K562 (cell line): ENCODE data around the gene COX5A. TPM values are rescaled to one million over a fixed set of nuclear protein-coding genes. Genes with fewer than 3 reads are reported as not detected.
A peak's percentile ranks its signal among the peaks of the same experiment; 100 is the strongest.

Experiments used
- BHLHE40 ChIP-seq: IDR thresholded peaks from 2 replicates; pipeline ENCODE4 v1.6.1; 2011; ENCODE audit warnings: low read length, improper control_type of control experiment
- CEBPG ChIP-seq, 3 experiments: fragments of 200-800 bp in 1 of 3; sonication (Bioruptor generic) in 1 of 3; sonication (generic) in 1 of 3; formaldehyde crosslinking in 1 of 3; IDR thresholded peaks in 2 of 3; conservative IDR thresholded peaks in 1 of 3; 2 replicates each; pipeline versions ENCODE4 v1.6.1 to v1.8.0; 2016 to 2022; ENCODE audit warnings: missing compliant biosample characterization in 2 of 3, missing genetic modification characterization in 2 of 3, mild to moderate bottlenecking in 1 of 3, missing genetic modification reagents in 1 of 3
- EP400 ChIP-seq: fragments of 450-650 bp; IDR thresholded peaks from 2 replicates; pipeline ENCODE4 v1.6.1; 2017; ENCODE audit warnings: antibody characterized with exemption, mild to moderate bottlenecking, moderate library complexity
- ETS1 ChIP-seq: conservative IDR thresholded peaks from 2 replicates; pipeline ENCODE4 v1.6.1; 2011; ENCODE audit warnings: low read depth, mild to moderate bottlenecking, low read length; ENCODE audit not compliant: control insufficient read depth
- FOXM1 ChIP-seq, 2 experiments: fragments of 450-650 bp in 1 of 2; sonication (generic) in 1 of 2; formaldehyde crosslinking in 1 of 2; IDR thresholded peaks; 2 replicates each; pipeline versions ENCODE4 v1.6.1 to v1.9.0; 2017 to 2022; ENCODE audit warnings: low read depth in 2 of 2, mild to moderate bottlenecking in 2 of 2, missing genetic modification reagents in 1 of 2, moderate library complexity in 1 of 2
- GATAD2A ChIP-seq: fragments of 450-650 bp; IDR thresholded peaks from 2 replicates; pipeline ENCODE4 v1.6.1; 2017
- GATAD2B ChIP-seq: fragments of 450-650 bp; IDR thresholded peaks from 2 replicates; pipeline ENCODE4 v1.6.1; 2017; ENCODE audit warnings: mild to moderate bottlenecking, borderline replicate concordance
- HMGXB4 ChIP-seq: sonication (generic); formaldehyde crosslinking; IDR thresholded peaks from 2 replicates; pipeline ENCODE4 v1.8.1; 2023; ENCODE audit warnings: mild to moderate bottlenecking, missing genetic modification reagents
- NFIX ChIP-seq: fragments of 250-450 bp; sonication (Bioruptor Pico); IDR thresholded peaks from 2 replicates; pipeline ENCODE4 v1.4.0; 2020; ENCODE audit warnings: low read depth, mild to moderate bottlenecking, moderate library complexity
- NFRKB ChIP-seq: fragments of 450-650 bp; IDR thresholded peaks from 2 replicates; pipeline ENCODE4 v1.6.1; 2016; ENCODE audit warnings: low read depth
- POLR2A ChIP-seq: fragments of 450-650 bp; conservative IDR thresholded peaks from 2 replicates; pipeline ENCODE4 v1.6.1; 2016
- POU5F1 ChIP-seq: fragments of 150-350 bp; IDR thresholded peaks from 2 replicates; pipeline ENCODE4 v1.6.1; 2014; ENCODE audit warnings: borderline replicate concordance, low read length, low read depth, mild to moderate bottlenecking; ENCODE audit not compliant: partially characterized antibody
- SETDB1 ChIP-seq: IDR thresholded peaks from one replicate; pipeline ENCODE4 v1.6.1; 2012; ENCODE audit warnings: low read length, control low read depth, inconsistent platforms
- SREBF2 ChIP-seq: sonication (generic); formaldehyde crosslinking; IDR thresholded peaks from 2 replicates; pipeline ENCODE4 v1.4.0; 2020; ENCODE audit warnings: mild to moderate bottlenecking, missing genetic modification reagents
- ZBTB2 ChIP-seq: fragments of 450-650 bp; IDR thresholded peaks from 2 replicates; pipeline ENCODE4 v1.6.1; 2016; ENCODE audit warnings: antibody characterized with exemption
- ZNF134 ChIP-seq: fragments of 250-450 bp; sonication (Bioruptor Pico); conservative IDR thresholded peaks from 2 replicates; pipeline ENCODE4 v1.4.0; 2020
- ZNF217 ChIP-seq: sonication (generic); formaldehyde crosslinking; IDR thresholded peaks from 2 replicates; pipeline ENCODE4 v1.8.0; 2022; ENCODE audit warnings: mild to moderate bottlenecking, missing genetic modification reagents
- ZNF408 ChIP-seq: fragments of 250-450 bp; sonication (Bioruptor Pico); IDR thresholded peaks from 2 replicates; pipeline ENCODE4 v1.4.0; 2020; ENCODE audit warnings: low read depth, mild to moderate bottlenecking, moderate library complexity
- ZNF76 ChIP-seq: fragments of 250-450 bp; sonication (Bioruptor Pico); IDR thresholded peaks from 2 replicates; pipeline ENCODE4 v1.4.0; 2020; ENCODE audit warnings: mild to moderate bottlenecking, moderate library complexity, borderline replicate concordance
- polyA plus RNA-seq, 8 experiments: library from polyadenylated mRNA; depleted of rRNA in 4 of 8; stranded (reverse) in 5 of 8; unstranded in 3 of 8; fragments of >200 nt; fragmentation: Nextera tagmentation in 2 of 8; fragmentation: Illumina TruSeq in 1 of 8; extraction: Ambion mirVana in 2 of 8; extraction: Trizol in 1 of 8; gene quantifications; 2 replicates each; pipeline versions ENCODE4 v1.2.1 to v1.2.3, GENCODE V29; 2011 to 2014; ENCODE audit warnings: inconsistent platforms in 1 of 8, missing spikeins in 1 of 8
- total RNA-seq, 7 experiments: library from RNA; depleted of rRNA in 6 of 7; stranded (reverse); fragments of >200 nt in 6 of 7; fragmentation: Illumina TruSeq in 2 of 7; extraction: Trizol in 2 of 7; gene quantifications; 2 replicates each; pipeline versions ENCODE4 v1.2.1 to v1.2.3, GENCODE V29; 2011 to 2021; ENCODE audit warnings: low replicate concordance in 1 of 7
- TF ChIP-seq, protein P1 (sequence below): sonication (generic); IDR thresholded peaks from 2 replicates; pipeline ENCODE4 v1.6.1; 2016
- TF ChIP-seq, protein P2 (sequence below): sonication (generic); formaldehyde crosslinking; IDR thresholded peaks from 2 replicates; pipeline ENCODE4 v1.8.1; 2023; ENCODE audit warnings: mild to moderate bottlenecking, missing genetic modification reagents, moderate library complexity

The COX5A gene
- total and polyA plus RNA-seq, 9 of the 15 experiments (the other 6 are each of a cell fraction or from before 2014, with no cell fraction given): 86.8 to 553 (median 371) TPM

DNA sequence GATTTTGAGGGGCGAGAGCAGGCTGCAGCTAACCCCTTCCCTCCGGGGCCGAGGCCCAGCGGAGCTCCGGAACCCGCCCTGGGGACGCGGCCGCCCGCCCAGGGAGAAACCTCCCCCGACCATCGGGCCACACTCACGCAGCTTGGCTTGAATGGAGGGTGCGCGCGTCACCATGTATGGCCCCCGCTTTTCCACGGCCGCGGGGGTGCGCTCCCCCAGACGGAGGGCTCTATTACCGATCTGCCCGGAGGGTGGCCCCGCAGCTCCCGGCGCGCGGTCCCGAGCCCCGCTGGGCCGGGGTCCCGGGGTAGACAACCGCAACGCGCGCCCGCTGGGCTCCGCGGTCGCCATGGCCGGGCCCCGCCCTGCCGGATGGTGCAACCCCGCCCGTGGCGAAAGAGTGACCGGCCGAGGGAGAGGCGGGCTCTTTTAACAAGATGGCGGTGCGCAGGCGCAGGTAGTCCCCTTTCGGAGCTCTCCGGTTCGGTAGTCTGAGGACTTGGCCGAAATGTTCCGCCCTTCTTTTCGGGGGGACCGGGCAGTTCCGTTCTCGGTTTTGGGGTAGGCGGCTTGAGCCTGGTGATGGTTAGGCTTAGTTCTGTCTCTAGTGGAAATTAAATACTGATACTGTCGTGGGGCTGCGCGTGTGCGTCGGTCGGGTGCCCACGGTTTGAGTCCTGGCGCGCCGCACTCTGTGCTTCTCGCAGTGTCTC is 31.3 kb downstream of the COX5A start, which contains the start of gene FAM219B (continued):
- no peak for TF ChIP-seq ZNF217 (CRISPR knock-in tag)
- TF ChIP-seq POU5F1: peak; percentile 25
- TF ChIP-seq SETDB1: no peak
- peak; percentile 18; the same call in 1 of the 2 replicates for TF ChIP-seq BHLHE40
- no peak for TF ChIP-seq ZNF134 (CRISPR knock-in tag)
- TF ChIP-seq HMGXB4: no peak
- no peak for TF ChIP-seq FOXM1 (IDR thresholded peaks at IDR 0.05; ENCODE audit: low read depth)
- TF ChIP-seq FOXM1 (CRISPR knock-in tag; IDR thresholded peaks at IDR 0.05; ENCODE audit: low read depth): no peak; the same call in 1 of the 2 replicates
- TF ChIP-seq ZBTB2: peak; percentile 92
- no peak for TF ChIP-seq ZNF76
- TF ChIP-seq ZNF408 (CRISPR knock-in tag): no peak
- TF ChIP-seq, protein P1, sequence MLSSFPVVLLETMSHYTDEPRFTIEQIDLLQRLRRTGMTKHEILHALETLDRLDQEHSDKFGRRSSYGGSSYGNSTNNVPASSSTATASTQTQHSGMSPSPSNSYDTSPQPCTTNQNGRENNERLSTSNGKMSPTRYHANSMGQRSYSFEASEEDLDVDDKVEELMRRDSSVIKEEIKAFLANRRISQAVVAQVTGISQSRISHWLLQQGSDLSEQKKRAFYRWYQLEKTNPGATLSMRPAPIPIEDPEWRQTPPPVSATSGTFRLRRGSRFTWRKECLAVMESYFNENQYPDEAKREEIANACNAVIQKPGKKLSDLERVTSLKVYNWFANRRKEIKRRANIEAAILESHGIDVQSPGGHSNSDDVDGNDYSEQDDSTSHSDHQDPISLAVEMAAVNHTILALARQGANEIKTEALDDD: no peak
- TF ChIP-seq, protein P2, sequence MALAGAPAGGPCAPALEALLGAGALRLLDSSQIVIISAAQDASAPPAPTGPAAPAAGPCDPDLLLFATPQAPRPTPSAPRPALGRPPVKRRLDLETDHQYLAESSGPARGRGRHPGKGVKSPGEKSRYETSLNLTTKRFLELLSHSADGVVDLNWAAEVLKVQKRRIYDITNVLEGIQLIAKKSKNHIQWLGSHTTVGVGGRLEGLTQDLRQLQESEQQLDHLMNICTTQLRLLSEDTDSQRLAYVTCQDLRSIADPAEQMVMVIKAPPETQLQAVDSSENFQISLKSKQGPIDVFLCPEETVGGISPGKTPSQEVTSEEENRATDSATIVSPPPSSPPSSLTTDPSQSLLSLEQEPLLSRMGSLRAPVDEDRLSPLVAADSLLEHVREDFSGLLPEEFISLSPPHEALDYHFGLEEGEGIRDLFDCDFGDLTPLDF: peak; percentile 88
- peak; percentile 87 for TF ChIP-seq POLR2A
- no peak for TF ChIP-seq NFIX (CRISPR knock-in tag)
- 0 out of 2 replicates have a peak, but pooled peaks have one; percentile 53 for TF ChIP-seq GATAD2B
- peak; percentile 53 for TF ChIP-seq NFRKB
- no peak for TF ChIP-seq SREBF2 (CRISPR knock-in tag)
- 0 out of 2 replicates have a peak, but pooled peaks have one; percentile 53 for TF ChIP-seq GATAD2A
- peak; percentile 50 for TF ChIP-seq EP400
- TF ChIP-seq CEBPG (CRISPR knock-in tag; IDR thresholded peaks at IDR 0.05): peak; percentile 84
- TF ChIP-seq CEBPG (tag; conservative IDR thresholded peaks at IDR 0.05 in 1 of 2, IDR thresholded peaks at IDR 0.05 in 1 of 2): peak; percentile 56 to 88; a peak in 3 of 4 replicates
- peak; percentile 57; the same call in 1 of the 2 replicates for TF ChIP-seq ETS1
